ENCODE results near the gene SETX.

GRCh38 chr9:132250324-132251262 is 104.2 kb downstream of the SETX start:
- TF ChIP-seq CTCF (IDR thresholded peaks at IDR 0.05) (no peak), POLR2A (IDR thresholded peaks at IDR 0.05) (no peak)
